Measurements from ENCODE around the gene BCL2L2.

Gene BCL2L2

DNA sequence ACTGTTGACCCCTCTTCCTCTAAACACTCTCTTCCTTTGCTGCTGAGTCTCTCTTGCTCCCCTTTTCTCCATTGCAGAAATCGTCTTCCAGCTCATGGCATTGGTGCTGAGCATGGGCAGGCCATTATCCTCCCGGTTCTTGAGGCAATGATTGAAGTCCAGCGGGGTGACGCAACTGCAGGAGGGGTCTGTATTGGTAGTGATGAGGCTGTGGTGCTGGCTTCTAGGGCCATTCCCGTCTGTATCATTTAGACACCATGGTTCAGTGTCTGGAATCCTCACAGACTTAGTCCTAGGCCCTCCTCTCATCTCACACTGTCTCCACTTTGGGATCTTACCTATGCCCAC lies 46.8 kb downstream of the BCL2L2 start:
- Histone ChIP-seq H2AFZ (ENCODE audit: low read depth, low read length, severe bottlenecking) (no peak overlapping the region), H3K27ac (ENCODE audit: low read depth, low read length) (no peak overlapping the region), H3K27me3 (ENCODE audit: low read length) (no peaks in the 10 kb centered on the region), H3K9me2 (replicated peaks; ENCODE audit: insufficient read depth, low read length) (no peaks in the 10 kb centered on the region), H3K36me3 (ENCODE audit: low read length) (no peaks in the 10 kb centered on the region), H3K9ac (ENCODE audit: low read length) (no peak overlapping the region), H3K4me2 (ENCODE audit: low read depth, low read length, poor library complexity, severe bottlenecking) (no peak overlapping the region), H3K9me3 (ENCODE audit: insufficient read depth, low read length) (no peaks in the 10 kb centered on the region), H4K20me1 (ENCODE audit: low read depth, low read length) (no peaks in the 10 kb centered on the region), H3K79me2 (ENCODE audit: insufficient read depth, low read length) (no peaks in the 10 kb centered on the region), H3F3A (ENCODE audit: insufficient read depth) (no peaks in the 10 kb centered on the region), H3K4me3 (ENCODE audit: insufficient read depth, low read length, poor library complexity, severe bottlenecking) (no peak overlapping the region)
- TF ChIP-seq EZH2phosphoT487 (conservative IDR thresholded peaks at IDR 0.05; ENCODE audit: low read length) = no peak
- TF ChIP-seq, protein P1, sequence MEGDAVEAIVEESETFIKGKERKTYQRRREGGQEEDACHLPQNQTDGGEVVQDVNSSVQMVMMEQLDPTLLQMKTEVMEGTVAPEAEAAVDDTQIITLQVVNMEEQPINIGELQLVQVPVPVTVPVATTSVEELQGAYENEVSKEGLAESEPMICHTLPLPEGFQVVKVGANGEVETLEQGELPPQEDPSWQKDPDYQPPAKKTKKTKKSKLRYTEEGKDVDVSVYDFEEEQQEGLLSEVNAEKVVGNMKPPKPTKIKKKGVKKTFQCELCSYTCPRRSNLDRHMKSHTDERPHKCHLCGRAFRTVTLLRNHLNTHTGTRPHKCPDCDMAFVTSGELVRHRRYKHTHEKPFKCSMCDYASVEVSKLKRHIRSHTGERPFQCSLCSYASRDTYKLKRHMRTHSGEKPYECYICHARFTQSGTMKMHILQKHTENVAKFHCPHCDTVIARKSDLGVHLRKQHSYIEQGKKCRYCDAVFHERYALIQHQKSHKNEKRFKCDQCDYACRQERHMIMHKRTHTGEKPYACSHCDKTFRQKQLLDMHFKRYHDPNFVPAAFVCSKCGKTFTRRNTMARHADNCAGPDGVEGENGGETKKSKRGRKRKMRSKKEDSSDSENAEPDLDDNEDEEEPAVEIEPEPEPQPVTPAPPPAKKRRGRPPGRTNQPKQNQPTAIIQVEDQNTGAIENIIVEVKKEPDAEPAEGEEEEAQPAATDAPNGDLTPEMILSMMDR (IDR thresholded peaks at IDR 0.05; ENCODE audit: insufficient read depth, low read length, poor library complexity, severe bottlenecking) = no peak

DNA sequence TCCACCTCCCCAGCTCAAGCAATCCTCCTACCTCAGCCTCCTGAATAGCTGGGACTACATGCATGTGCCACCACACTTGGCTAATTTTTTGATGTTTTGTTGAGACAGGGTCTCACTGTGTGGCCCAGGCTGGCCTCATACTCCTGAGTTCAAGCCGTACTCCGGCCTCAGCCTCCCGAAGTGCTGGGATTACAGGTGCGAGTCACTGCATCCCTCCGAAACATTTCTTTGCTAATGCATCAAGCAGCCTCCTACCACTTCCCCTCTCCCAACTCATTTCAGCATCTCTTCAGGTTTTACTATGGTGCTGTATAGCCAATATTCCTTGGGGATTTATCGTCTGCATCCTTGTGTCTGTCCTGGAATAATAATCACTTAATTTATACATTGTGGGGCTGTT lies 48.4 kb downstream of the BCL2L2 start:
- no peaks in the 10 kb centered on the region for H3K36me3 ChIP-seq (ENCODE audit: low read length)
- no peak overlapping the region for H3K27ac ChIP-seq (ENCODE audit: low read depth, low read length)

DNA sequence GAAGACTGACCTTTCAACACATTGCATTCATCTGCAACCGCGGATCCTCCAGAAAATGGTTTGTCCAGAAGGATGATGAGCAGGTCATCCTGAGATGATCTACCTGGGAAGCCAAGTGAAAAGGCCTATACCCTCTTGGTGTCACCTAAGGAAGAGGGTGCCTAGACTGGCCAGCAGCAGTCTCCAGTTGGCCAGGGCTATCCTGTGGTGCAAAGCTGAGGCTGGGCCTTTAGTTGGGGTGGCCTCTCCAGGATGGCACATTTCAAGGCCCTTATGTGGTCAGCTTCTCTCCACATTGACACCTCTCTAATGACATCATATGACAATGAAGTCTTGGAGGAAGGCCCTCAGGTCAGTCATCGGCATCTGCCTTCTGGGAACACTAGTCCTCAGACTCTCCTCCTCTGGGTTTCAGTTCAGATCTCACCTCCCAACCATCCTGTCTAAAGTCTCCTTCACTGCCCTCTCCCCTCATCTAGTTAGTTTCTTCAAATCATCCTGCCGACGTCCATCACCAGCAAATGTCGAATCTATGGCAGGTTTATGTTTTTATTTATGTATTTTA lies 49.3 kb downstream of the BCL2L2 start:
- Histone ChIP-seq H3K4me2 (ENCODE audit: low read depth, low read length, poor library complexity, severe bottlenecking) (no peak overlapping the region), H4K20me1 (ENCODE audit: low read depth, low read length) (no peaks in the 10 kb centered on the region), H3K27ac (ENCODE audit: low read depth, low read length) (no peak overlapping the region), H2AFZ (ENCODE audit: low read depth, low read length, severe bottlenecking) (no peak overlapping the region), H3K4me3 (ENCODE audit: insufficient read depth, low read length, poor library complexity, severe bottlenecking) (no peak overlapping the region), H3K9me2 (replicated peaks; ENCODE audit: insufficient read depth, low read length) (no peaks in the 10 kb centered on the region), H3F3A (ENCODE audit: insufficient read depth) (no peaks in the 10 kb centered on the region), H3K9ac (ENCODE audit: low read length) (no peak overlapping the region), H3K27me3 (ENCODE audit: low read length) (no peaks in the 10 kb centered on the region), H3K79me2 (ENCODE audit: insufficient read depth, low read length) (no peaks in the 10 kb centered on the region), H3K36me3 (ENCODE audit: low read length) (no peaks in the 10 kb centered on the region), H3K9me3 (ENCODE audit: insufficient read depth, low read length) (no peaks in the 10 kb centered on the region)
- TF ChIP-seq, protein P1 (IDR thresholded peaks at IDR 0.05; ENCODE audit: insufficient read depth, low read length, poor library complexity, severe bottlenecking) = no peak
- TF ChIP-seq EZH2phosphoT487 (conservative IDR thresholded peaks at IDR 0.05; ENCODE audit: low read length) = no peak

More for the DNA sequence above, 48.4 kb downstream of the BCL2L2 start:
- no peaks in the 10 kb centered on the region for H3K9me2 ChIP-seq (replicated peaks; ENCODE audit: insufficient read depth, low read length)
- H3F3A ChIP-seq (ENCODE audit: insufficient read depth) = no peaks in the 10 kb centered on the region
- no peaks in the 10 kb centered on the region for H4K20me1 ChIP-seq (ENCODE audit: low read depth, low read length)
- H2AFZ ChIP-seq (ENCODE audit: low read depth, low read length, severe bottlenecking) = no peak overlapping the region
- no peak overlapping the region for H3K4me2 ChIP-seq (ENCODE audit: low read depth, low read length, poor library complexity, severe bottlenecking)
- H3K4me3 ChIP-seq (ENCODE audit: insufficient read depth, low read length, poor library complexity, severe bottlenecking) = no peak overlapping the region
- TF ChIP-seq EZH2phosphoT487 (conservative IDR thresholded peaks at IDR 0.05; ENCODE audit: low read length) = no peak
- TF ChIP-seq, protein P1 (IDR thresholded peaks at IDR 0.05; ENCODE audit: insufficient read depth, low read length, poor library complexity, severe bottlenecking) = no peak
- H3K27me3 ChIP-seq (ENCODE audit: low read length) = no peaks in the 10 kb centered on the region
- H3K79me2 ChIP-seq (ENCODE audit: insufficient read depth, low read length) = no peaks in the 10 kb centered on the region
- H3K9ac ChIP-seq (ENCODE audit: low read length) = no peak overlapping the region
- H3K9me3 ChIP-seq (ENCODE audit: insufficient read depth, low read length) = no peaks in the 10 kb centered on the region
